K562 (cell line): ENCODE measurements around the gene SF3B1. TPM values are rescaled to one million over a fixed set of nuclear protein-coding genes. Genes with fewer than 3 reads are reported as not detected.
A peak's percentile ranks its signal among the peaks of the same experiment; 100 is the strongest.

Experiments
- ASH1L ChIP-seq: fragments of 450-650 bp; IDR thresholded peaks from 2 replicates; pipeline ENCODE4 v1.6.1; 2018; ENCODE audit warnings: borderline replicate concordance, mild to moderate bottlenecking, low read depth; ENCODE audit not compliant: partially characterized antibody
- FOXK1 ChIP-seq: sonication (generic); formaldehyde crosslinking; IDR thresholded peaks from 2 replicates; pipeline ENCODE4 v1.8.0; 2022; ENCODE audit warnings: missing genetic modification reagents, mild to moderate bottlenecking, borderline replicate concordance
- FOXP1 ChIP-seq: sonication (generic); formaldehyde crosslinking; IDR thresholded peaks from 2 replicates; pipeline ENCODE4 v1.8.0; 2022; ENCODE audit warnings: mild to moderate bottlenecking, missing genetic modification reagents
- L3MBTL2 ChIP-seq: fragments of 450-650 bp; IDR thresholded peaks from 2 replicates; pipeline ENCODE4 v1.6.1; 2016; ENCODE audit warnings: mild to moderate bottlenecking, moderate library complexity
- NFRKB ChIP-seq: fragments of 450-650 bp; IDR thresholded peaks from 2 replicates; pipeline ENCODE4 v1.6.1; 2016; ENCODE audit warnings: low read depth
- SFPQ ChIP-seq: fragments of 200-400 bp; formaldehyde crosslinking; IDR thresholded peaks from 2 replicates; pipeline ENCODE4 v1.6.1; 2017; ENCODE audit warnings: mild to moderate bottlenecking, low read depth, low read length, moderate library complexity
- SMARCA4 ChIP-seq: fragments of 450-650 bp; IDR thresholded peaks from 2 replicates; pipeline ENCODE4 v1.6.1; 2016
- SMARCC2 ChIP-seq: fragments of 450-650 bp; IDR thresholded peaks from 2 replicates; pipeline ENCODE4 v1.6.1; 2017; ENCODE audit warnings: antibody characterized with exemption, moderate library complexity, mild to moderate bottlenecking, low read depth
- SREBF1 ChIP-seq: fragments of 150-350 bp; IDR thresholded peaks from 2 replicates; pipeline ENCODE4 v1.6.1; 2014; ENCODE audit warnings: antibody characterized with exemption, low read depth, low read length, borderline replicate concordance
- ZBTB40 ChIP-seq, 2 experiments: fragments of 450-650 bp in 1 of 2; sonication (generic) in 1 of 2; formaldehyde crosslinking in 1 of 2; IDR thresholded peaks; 2 replicates each; pipeline versions ENCODE4 v1.7.1 to v1.9.0; 2016 to 2022; ENCODE audit warnings: inconsistent platforms in 1 of 2, mild to moderate bottlenecking in 1 of 2, missing genetic modification reagents in 1 of 2
- polyA plus RNA-seq, 8 experiments: library from polyadenylated mRNA; depleted of rRNA in 4 of 8; stranded (reverse) in 5 of 8; unstranded in 3 of 8; fragments of >200 nt; fragmentation: Nextera tagmentation in 2 of 8; fragmentation: Illumina TruSeq in 1 of 8; extraction: Ambion mirVana in 2 of 8; extraction: Trizol in 1 of 8; gene quantifications; 2 replicates each; pipeline versions ENCODE4 v1.2.1 to v1.2.3, GENCODE V29; 2011 to 2014; ENCODE audit warnings: inconsistent platforms in 1 of 8, missing spikeins in 1 of 8
- total RNA-seq, 7 experiments: library from RNA; depleted of rRNA in 6 of 7; stranded (reverse); fragments of >200 nt in 6 of 7; fragmentation: Illumina TruSeq in 2 of 7; extraction: Trizol in 2 of 7; gene quantifications; 2 replicates each; pipeline versions ENCODE4 v1.2.1 to v1.2.3, GENCODE V29; 2011 to 2021; ENCODE audit warnings: low replicate concordance in 1 of 7

Gene SF3B1
- total and polyA plus RNA-seq, 9 of the 15 experiments (the other 6 are each of a cell fraction or from before 2014, with no cell fraction given) = 96.2 to 377 (median 177) TPM

GRCh38 chr2:197452754-197453122, 17.9 kb upstream of the SF3B1 start (continued):
- TF ChIP-seq SFPQ (no peak), SMARCA4 (0 out of 2 replicates have a peak, but pooled peaks have one; percentile 15), SMARCC2 (0 out of 2 replicates have a peak, but pooled peaks have one; percentile 34), ZBTB40 (IDR thresholded peaks at IDR 0.05) (0 out of 2 replicates have a peak, but pooled peaks have one; percentile 23), ZBTB40 (CRISPR knock-in tag; IDR thresholded peaks at IDR 0.05) (no peak), NFRKB (peak; percentile 1; the same call in 1 of the 2 replicates), FOXK1 (CRISPR knock-in tag) (no peak), FOXP1 (CRISPR knock-in tag) (0 out of 2 replicates have a peak, but pooled peaks have one; percentile 32), L3MBTL2 (peak; percentile 18; the same call in 1 of the 2 replicates), ASH1L (no peak), SREBF1 (0 out of 2 replicates have a peak, but pooled peaks have one; percentile 6)
- TF ChIP-seq, all 486 proteins: peak for 20
